Measurements from ENCODE around the gene ZSCAN10. TPM values are rescaled to one million over a fixed set of nuclear protein-coding genes. Genes with fewer than 3 reads are reported as not detected.

Gene ZSCAN10
- polyA plus RNA-seq, 1 experiment = not detected

- Histone ChIP-seq H3K27me3 (ENCODE audit: control insufficient read depth, insufficient read depth, low read length) (no peaks in the 10 kb centered on the region), H3K4me3 (ENCODE audit: low read depth, low read length) (no peak overlapping the region), H3K36me3 (ENCODE audit: control insufficient read depth, insufficient read depth, low read length) (peaks cover 15% of the 10 kb centered on the region)
- ChIA-PET POLR2A (no interaction called here), CTCF (interaction anchor here (0.9 kb wide), 1 partner anchor 17 kb away, joined by 3 read pairs; no protein-coding TSS in a partner anchor)
- DNase-seq (ENCODE audit: low read depth) = no peak
- TF ChIP-seq, protein P1, sequence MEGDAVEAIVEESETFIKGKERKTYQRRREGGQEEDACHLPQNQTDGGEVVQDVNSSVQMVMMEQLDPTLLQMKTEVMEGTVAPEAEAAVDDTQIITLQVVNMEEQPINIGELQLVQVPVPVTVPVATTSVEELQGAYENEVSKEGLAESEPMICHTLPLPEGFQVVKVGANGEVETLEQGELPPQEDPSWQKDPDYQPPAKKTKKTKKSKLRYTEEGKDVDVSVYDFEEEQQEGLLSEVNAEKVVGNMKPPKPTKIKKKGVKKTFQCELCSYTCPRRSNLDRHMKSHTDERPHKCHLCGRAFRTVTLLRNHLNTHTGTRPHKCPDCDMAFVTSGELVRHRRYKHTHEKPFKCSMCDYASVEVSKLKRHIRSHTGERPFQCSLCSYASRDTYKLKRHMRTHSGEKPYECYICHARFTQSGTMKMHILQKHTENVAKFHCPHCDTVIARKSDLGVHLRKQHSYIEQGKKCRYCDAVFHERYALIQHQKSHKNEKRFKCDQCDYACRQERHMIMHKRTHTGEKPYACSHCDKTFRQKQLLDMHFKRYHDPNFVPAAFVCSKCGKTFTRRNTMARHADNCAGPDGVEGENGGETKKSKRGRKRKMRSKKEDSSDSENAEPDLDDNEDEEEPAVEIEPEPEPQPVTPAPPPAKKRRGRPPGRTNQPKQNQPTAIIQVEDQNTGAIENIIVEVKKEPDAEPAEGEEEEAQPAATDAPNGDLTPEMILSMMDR (IDR thresholded peaks at IDR 0.05; ENCODE audit: insufficient read depth, low read depth, low read length) = no peak
Measured at GRCh38 chr16:3138823-3139426, 39.8 kb upstream of the ZSCAN10 start.

GRCh38 chr16:3138342-3138741 lies 39.2 kb upstream of the ZSCAN10 start:
- no peak for DNase-seq (ENCODE audit: low read depth)
- CTCF ChIA-PET = interaction anchor here (1.9 kb wide), 1 partner anchor 11 kb away, joined by 9 read pairs; no protein-coding TSS in a partner anchor
- Histone ChIP-seq H3K27me3 (ENCODE audit: control insufficient read depth, insufficient read depth, low read length) (no peaks in the 10 kb centered on the region), H3K36me3 (ENCODE audit: control insufficient read depth, insufficient read depth, low read length) (peaks cover 15% of the 10 kb centered on the region), H3K4me3 (ENCODE audit: low read depth, low read length) (no peak overlapping the region)
- TF ChIP-seq, protein P1 (IDR thresholded peaks at IDR 0.05; ENCODE audit: insufficient read depth, low read depth, low read length) = no peak
- POLR2A ChIA-PET = no interaction called here

- H3K36me3 ChIP-seq (ENCODE audit: control insufficient read depth, insufficient read depth, low read length) = peaks cover 9% of the 10 kb centered on the region
- TF ChIP-seq, protein P1 (IDR thresholded peaks at IDR 0.05; ENCODE audit: insufficient read depth, low read depth, low read length) = no peak
- DNase-seq (ENCODE audit: low read depth) = no peak
- POLR2A ChIA-PET = interaction anchor here (0.6 kb wide), 1 partner anchor 150 kb away, joined by 3 read pairs; no protein-coding TSS in a partner anchor
- H3K4me3 ChIP-seq (ENCODE audit: low read depth, low read length) = no peak overlapping the region
- H3K27me3 ChIP-seq (ENCODE audit: control insufficient read depth, insufficient read depth, low read length) = no peaks in the 10 kb centered on the region
- CTCF ChIA-PET = interaction anchor here (1.0 to 1.9 kb wide), 3 partner anchors 12 to 79 kb away, joined by 3 to 9 read pairs (median 3); no protein-coding TSS in a partner anchor
Measured at GRCh38 chr16:3137267-3137666, 38.2 kb upstream of the ZSCAN10 start.

DNA sequence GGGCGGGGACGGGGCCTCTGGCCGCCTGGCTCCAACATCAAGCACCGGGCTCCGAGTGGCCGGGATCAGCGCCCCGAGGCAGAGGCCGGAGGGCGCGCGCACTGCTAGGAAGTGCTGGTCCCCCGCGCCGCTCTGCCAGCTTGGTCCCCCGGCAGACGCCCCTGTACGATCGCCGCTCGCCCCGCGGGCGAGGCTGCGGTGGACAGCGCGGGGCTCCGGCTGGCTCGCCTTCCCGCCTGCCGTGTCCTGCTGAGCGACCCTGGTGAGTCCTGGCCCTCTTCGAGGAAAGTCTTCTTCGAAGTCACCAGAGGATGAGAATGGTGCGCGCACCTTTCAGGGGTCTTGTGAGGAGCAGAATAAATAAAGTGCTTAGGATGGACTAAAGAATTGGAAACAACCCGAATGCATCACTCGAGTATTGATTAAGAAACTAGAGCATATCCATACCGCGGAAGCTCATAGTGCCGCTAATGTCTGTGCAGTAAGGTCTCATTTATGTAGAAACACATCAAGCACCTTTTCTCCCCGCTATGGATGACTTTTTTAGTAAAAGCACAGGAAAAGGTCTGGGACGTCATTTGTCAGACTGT lies 36.1 kb upstream of the ZSCAN10 start:
- no peak for DNase-seq (ENCODE audit: low read depth)
- TF ChIP-seq, protein P1 (IDR thresholded peaks at IDR 0.05; ENCODE audit: insufficient read depth, low read depth, low read length) = no peak
- POLR2A ChIA-PET = interaction anchor here (0.6 to 0.9 kb wide), 4 partner anchors 15 to 132 kb away, joined by 3 to 6 read pairs (median 4); no protein-coding TSS in a partner anchor

More for the DNA sequence above, 36.1 kb upstream of the ZSCAN10 start:
- peak overlapping the region; percentile 93 for H3K4me3 ChIP-seq (ENCODE audit: low read depth, low read length)
- CTCF ChIA-PET = interaction anchor here (0.6 to 2.0 kb wide), 7 partner anchors 15 to 104 kb away, joined by 3 to 16 read pairs (median 3); partner anchors contain the start of gene ZNF205
- no peaks in the 10 kb centered on the region for H3K27me3 ChIP-seq (ENCODE audit: control insufficient read depth, insufficient read depth, low read length)
- H3K36me3 ChIP-seq (ENCODE audit: control insufficient read depth, insufficient read depth, low read length) = peaks cover 9% of the 10 kb centered on the region

Data from BJ (cell line).